ENCODE data around the gene EPPIN. TPM values are rescaled to one million over a fixed set of nuclear protein-coding genes. Genes with fewer than 3 reads are reported as not detected.

EPPIN gene
- total RNA-seq, 1 experiment from 2014 or later = not detected

DNA sequence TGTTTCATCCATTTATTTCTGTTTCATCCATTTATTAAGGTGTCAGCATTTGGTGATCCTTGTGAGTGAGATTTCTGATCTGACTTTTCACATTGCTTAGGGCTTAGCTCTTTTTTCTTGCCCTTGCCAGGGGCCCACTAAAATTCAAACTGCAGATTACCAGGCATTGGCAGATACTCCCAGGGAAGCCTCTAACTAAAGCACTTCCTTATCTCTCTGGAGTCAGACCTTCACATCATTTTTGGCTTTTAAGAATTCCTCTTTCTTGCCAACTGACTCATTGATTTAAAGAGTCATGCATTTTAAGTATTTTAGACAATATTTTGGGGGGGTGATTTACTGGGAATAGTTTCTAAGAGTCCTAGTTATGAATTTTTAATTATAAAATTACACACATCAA lies 34.5 kb upstream of the EPPIN start:
- CTCF ChIA-PET = interaction anchor here (1.5 kb wide), 1 partner anchor 189 kb away, joined by 6 read pairs; no protein-coding TSS in a partner anchor
- Mint-ChIP-seq H3K4me1 (ENCODE audit: insufficient read depth, unreplicated experiment) (no peaks in the 10 kb centered on the region), H3K27me3 (ENCODE audit: insufficient read depth, unreplicated experiment) (peaks cover 28% of the 10 kb centered on the region), H3K36me3 (ENCODE audit: insufficient read depth, unreplicated experiment) (no peaks in the 10 kb centered on the region), H3K27ac (ENCODE audit: low read depth, unreplicated experiment) (no peak overlapping the region), H3K9me3 (ENCODE audit: unreplicated experiment) (no peaks in the 10 kb centered on the region), H3K4me3 (ENCODE audit: unreplicated experiment) (no peak overlapping the region)
- TF ChIP-seq, protein P1, sequence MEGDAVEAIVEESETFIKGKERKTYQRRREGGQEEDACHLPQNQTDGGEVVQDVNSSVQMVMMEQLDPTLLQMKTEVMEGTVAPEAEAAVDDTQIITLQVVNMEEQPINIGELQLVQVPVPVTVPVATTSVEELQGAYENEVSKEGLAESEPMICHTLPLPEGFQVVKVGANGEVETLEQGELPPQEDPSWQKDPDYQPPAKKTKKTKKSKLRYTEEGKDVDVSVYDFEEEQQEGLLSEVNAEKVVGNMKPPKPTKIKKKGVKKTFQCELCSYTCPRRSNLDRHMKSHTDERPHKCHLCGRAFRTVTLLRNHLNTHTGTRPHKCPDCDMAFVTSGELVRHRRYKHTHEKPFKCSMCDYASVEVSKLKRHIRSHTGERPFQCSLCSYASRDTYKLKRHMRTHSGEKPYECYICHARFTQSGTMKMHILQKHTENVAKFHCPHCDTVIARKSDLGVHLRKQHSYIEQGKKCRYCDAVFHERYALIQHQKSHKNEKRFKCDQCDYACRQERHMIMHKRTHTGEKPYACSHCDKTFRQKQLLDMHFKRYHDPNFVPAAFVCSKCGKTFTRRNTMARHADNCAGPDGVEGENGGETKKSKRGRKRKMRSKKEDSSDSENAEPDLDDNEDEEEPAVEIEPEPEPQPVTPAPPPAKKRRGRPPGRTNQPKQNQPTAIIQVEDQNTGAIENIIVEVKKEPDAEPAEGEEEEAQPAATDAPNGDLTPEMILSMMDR (IDR thresholded peaks at IDR 0.05; ENCODE audit: unreplicated experiment) = no peak
- POLR2A ChIA-PET = no interaction called here
- intact Hi-C loops (cut with micrococcal nuclease) = no loop called here
- no peak for DNase-seq (ENCODE audit: unreplicated experiment)
- BruUV-seq (replicated peaks) = no TSS peak

DNA sequence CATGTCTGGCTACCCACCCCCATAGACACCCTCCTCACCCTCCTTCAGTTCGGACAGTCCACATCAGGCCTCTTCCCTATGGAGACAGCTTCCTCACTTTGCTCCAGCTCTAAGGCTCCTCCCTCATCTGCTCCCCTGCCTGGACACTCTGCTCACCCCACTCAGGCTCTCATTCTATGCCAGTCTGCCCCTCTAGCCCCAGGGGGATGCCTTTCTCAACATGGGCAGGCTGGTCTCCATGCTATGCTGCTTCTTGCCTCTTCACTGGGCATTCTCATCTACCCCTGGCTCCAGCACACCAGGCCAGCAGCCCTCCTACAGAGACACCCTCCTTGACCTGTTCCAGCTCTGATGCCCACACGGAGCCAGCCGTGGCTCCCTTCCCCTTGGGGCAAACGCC lies 32.0 kb upstream of the EPPIN start, which contains the start of gene WFDC8:
Gene WFDC8 (minus strand): TSS at position 101 of the 400 bp plus-strand sequence. CDS start 37 bp downstream, at position 64.
- POLR2A ChIA-PET = interaction anchor here (0.8 kb wide), 1 partner anchor 172 kb away, joined by 3 read pairs; no protein-coding TSS in a partner anchor
- intact Hi-C loops (cut with micrococcal nuclease) = no loop called here
- Mint-ChIP-seq H3K27me3 (ENCODE audit: insufficient read depth, unreplicated experiment) (peaks cover 28% of the 10 kb centered on the region), H3K36me3 (ENCODE audit: insufficient read depth, unreplicated experiment) (no peaks in the 10 kb centered on the region), H3K9me3 (ENCODE audit: unreplicated experiment) (no peaks in the 10 kb centered on the region), H3K4me1 (ENCODE audit: insufficient read depth, unreplicated experiment) (no peaks in the 10 kb centered on the region), H3K4me3 (ENCODE audit: unreplicated experiment) (no peak within 1 kb of the TSS), H3K27ac (ENCODE audit: low read depth, unreplicated experiment) (no peak within 1 kb of the TSS)
- BruUV-seq (replicated peaks) = no TSS peak
- TF ChIP-seq, protein P1 (IDR thresholded peaks at IDR 0.05; ENCODE audit: unreplicated experiment) = no peak
- CTCF ChIA-PET = no interaction called here
- DNase-seq (ENCODE audit: unreplicated experiment) = no peak

DNA sequence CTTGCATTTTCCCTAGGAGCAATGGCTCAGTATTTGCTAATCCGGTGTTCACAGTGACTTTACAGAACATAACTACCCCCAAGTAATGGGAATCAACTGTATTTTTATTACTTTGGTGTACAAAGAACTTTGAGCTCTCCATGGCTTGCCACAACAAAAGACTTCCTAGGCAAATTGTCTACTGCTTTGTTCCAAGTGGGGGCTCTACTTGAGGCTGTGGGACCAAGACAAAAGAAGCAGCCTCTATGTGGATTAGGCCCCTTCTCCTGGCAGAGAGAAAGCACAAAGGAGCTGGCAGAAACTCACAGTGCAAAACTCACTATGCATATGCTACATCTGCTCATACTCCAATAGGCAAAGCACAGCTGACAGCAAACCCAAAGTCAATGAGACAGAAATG lies 31.0 kb upstream of the EPPIN start:
- intact Hi-C loops (cut with micrococcal nuclease) = no loop called here
- POLR2A ChIA-PET = interaction anchor here (0.6 kb wide), 1 partner anchor 45 kb away, joined by 3 read pairs; no protein-coding TSS in a partner anchor
- Mint-ChIP-seq H3K36me3 (ENCODE audit: insufficient read depth, unreplicated experiment) (no peaks in the 10 kb centered on the region), H3K4me3 (ENCODE audit: unreplicated experiment) (no peak overlapping the region), H3K9me3 (ENCODE audit: unreplicated experiment) (no peaks in the 10 kb centered on the region), H3K27ac (ENCODE audit: low read depth, unreplicated experiment) (no peak overlapping the region), H3K27me3 (ENCODE audit: insufficient read depth, unreplicated experiment) (peaks cover 28% of the 10 kb centered on the region), H3K4me1 (ENCODE audit: insufficient read depth, unreplicated experiment) (no peaks in the 10 kb centered on the region)
- TF ChIP-seq, protein P1 (IDR thresholded peaks at IDR 0.05; ENCODE audit: unreplicated experiment) = no peak
- CTCF ChIA-PET = interaction anchor here (1.1 to 1.5 kb wide), 2 partner anchors 14 to 16 kb away, joined by 3 to 6 read pairs; no protein-coding TSS in a partner anchor
- BruUV-seq (replicated peaks) = no TSS peak
- no peak for DNase-seq (ENCODE audit: unreplicated experiment)

DNA sequence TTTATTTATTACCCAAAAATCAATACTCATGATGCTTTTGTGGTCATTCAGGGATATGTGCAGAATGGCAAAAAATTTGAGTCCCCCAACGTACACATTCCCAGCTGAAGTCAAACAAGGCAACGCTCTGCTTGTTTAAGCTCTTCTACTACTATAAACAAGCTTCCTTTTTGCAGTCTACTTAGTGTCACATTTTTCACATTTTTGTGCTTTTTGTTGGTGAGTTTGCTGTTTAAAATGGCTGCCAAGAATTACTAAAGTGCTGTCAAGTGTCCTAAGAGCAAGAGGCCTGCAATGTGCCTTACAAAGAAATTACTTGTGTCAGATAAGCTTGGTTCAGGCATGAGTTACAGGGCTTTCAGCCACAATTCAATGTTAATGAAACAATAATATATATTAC lies 29.8 kb upstream of the EPPIN start:
- intact Hi-C loops (cut with micrococcal nuclease) = no loop called here
- no peaks in the 10 kb centered on the region for H3K9me3 Mint-ChIP-seq (ENCODE audit: unreplicated experiment)
- CTCF ChIA-PET = interaction anchor here (0.5 to 1.5 kb wide), 4 partner anchors 15 to 445 kb away, joined by 3 to 6 read pairs (median 4); no protein-coding TSS in a partner anchor
- no peaks in the 10 kb centered on the region for H3K36me3 Mint-ChIP-seq (ENCODE audit: insufficient read depth, unreplicated experiment)
- H3K4me3 Mint-ChIP-seq (ENCODE audit: unreplicated experiment) = no peak overlapping the region
- H3K27me3 Mint-ChIP-seq (ENCODE audit: insufficient read depth, unreplicated experiment) = peaks cover 29% of the 10 kb centered on the region
- no peak for DNase-seq (ENCODE audit: unreplicated experiment)
- no peak overlapping the region for H3K27ac Mint-ChIP-seq (ENCODE audit: low read depth, unreplicated experiment)
- no peaks in the 10 kb centered on the region for H3K4me1 Mint-ChIP-seq (ENCODE audit: insufficient read depth, unreplicated experiment)
- TF ChIP-seq, protein P1 (IDR thresholded peaks at IDR 0.05; ENCODE audit: unreplicated experiment) = no peak
- POLR2A ChIA-PET = no interaction called here
- BruUV-seq (replicated peaks) = no TSS peak

Measured in MCF 10A (cell line).